Panc1 (cell line): ENCODE results near the gene ZBTB48.

Experiments
- POLR2AphosphoS5 ChIP-seq: IDR thresholded peaks from 2 replicates; pipeline ENCODE4 v1.6.1; 2012; ENCODE audit warnings: mild to moderate bottlenecking, low read depth, low read length, moderate library complexity
- TF ChIP-seq, protein P1 (sequence below): fragments of 450-650 bp; IDR thresholded peaks from 2 replicates; pipeline ENCODE4 v1.5.1; 2017; ENCODE audit warnings: mild to moderate bottlenecking

DNA sequence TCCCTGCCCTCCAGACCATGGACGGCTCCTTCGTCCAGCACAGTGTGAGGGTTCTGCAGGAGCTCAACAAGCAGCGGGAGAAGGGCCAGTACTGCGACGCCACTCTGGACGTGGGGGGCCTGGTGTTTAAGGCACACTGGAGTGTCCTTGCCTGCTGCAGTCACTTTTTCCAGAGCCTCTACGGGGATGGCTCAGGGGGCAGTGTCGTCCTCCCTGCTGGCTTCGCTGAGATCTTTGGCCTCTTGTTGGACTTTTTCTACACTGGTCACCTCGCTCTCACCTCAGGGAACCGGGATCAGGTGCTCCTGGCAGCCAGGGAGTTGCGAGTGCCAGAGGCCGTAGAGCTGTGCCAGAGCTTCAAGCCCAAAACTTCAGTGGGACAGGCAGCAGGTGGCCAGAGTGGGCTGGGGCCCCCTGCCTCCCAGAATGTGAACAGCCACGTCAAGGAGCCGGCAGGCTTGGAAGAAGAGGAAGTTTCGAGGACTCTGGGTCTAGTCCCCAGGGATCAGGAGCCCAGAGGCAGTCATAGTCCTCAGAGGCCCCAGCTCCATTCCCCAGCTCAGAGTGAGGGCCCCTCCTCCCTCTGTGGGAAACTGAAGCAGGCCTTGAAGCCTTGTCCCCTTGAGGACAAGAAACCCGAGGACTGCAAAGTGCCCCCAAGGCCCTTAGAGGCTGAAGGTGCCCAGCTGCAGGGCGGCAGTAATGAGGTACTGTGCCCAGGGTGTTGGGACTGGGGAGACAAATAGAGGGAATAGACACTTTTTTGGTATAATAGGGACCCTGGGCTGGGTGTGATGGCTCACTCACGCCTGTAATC is 1.0 kb downstream of the ZBTB48 start:
- TF ChIP-seq, protein P1, sequence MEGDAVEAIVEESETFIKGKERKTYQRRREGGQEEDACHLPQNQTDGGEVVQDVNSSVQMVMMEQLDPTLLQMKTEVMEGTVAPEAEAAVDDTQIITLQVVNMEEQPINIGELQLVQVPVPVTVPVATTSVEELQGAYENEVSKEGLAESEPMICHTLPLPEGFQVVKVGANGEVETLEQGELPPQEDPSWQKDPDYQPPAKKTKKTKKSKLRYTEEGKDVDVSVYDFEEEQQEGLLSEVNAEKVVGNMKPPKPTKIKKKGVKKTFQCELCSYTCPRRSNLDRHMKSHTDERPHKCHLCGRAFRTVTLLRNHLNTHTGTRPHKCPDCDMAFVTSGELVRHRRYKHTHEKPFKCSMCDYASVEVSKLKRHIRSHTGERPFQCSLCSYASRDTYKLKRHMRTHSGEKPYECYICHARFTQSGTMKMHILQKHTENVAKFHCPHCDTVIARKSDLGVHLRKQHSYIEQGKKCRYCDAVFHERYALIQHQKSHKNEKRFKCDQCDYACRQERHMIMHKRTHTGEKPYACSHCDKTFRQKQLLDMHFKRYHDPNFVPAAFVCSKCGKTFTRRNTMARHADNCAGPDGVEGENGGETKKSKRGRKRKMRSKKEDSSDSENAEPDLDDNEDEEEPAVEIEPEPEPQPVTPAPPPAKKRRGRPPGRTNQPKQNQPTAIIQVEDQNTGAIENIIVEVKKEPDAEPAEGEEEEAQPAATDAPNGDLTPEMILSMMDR, result no peak
- no peak for TF ChIP-seq POLR2AphosphoS5
